Activated CD8-positive, alpha-beta memory T cell treated with anti-CD3 and anti-CD28 coated beads, Interleukin-2, amount 50 U/mL, for 24 hours (primary cell): ENCODE data around the gene SLC25A19.

Source experiments
- DNase-seq: peaks from one replicate; pipeline ENCODE4 v3.0.0-alpha.2; 2020; ENCODE audit errors: extremely low read depth

Gene SLC25A19

GRCh38 chr17:75289115-75289831, at the start of gene SLC25A19:
Gene SLC25A19, minus strand, starts transcription at chr17:75289433. Its CDS starts 2,669 bp downstream, at chr17:75286764.
- peak; percentile 95 for DNase-seq

GRCh38 chr17:75338335-75338734, 49.1 kb upstream of the SLC25A19 start:
- DNase-seq: no peak

GRCh38 chr17:75335315-75335714, 46.1 kb upstream of the SLC25A19 start:
- DNase-seq: no peak

- no peak for DNase-seq
Observed at GRCh38 chr17:75334723-75335122, 45.5 kb upstream of the SLC25A19 start.

GRCh38 chr17:75331671-75332070, 42.4 kb upstream of the SLC25A19 start:
- no peak for DNase-seq

GRCh38 chr17:75327757-75328156, 38.5 kb upstream of the SLC25A19 start:
- no peak for DNase-seq

- DNase-seq: no peak
Observed at GRCh38 chr17:75326226-75326848, 37.1 kb upstream of the SLC25A19 start.

GRCh38 chr17:75325827-75326225, 36.6 kb upstream of the SLC25A19 start:
- no peak for DNase-seq

- no peak for DNase-seq
Observed at GRCh38 chr17:75325348-75325747, 36.1 kb upstream of the SLC25A19 start.

- no peak for DNase-seq
Observed at GRCh38 chr17:75321506-75321905, 32.3 kb upstream of the SLC25A19 start.

- DNase-seq: no peak
Observed at GRCh38 chr17:75319904-75320691, 30.9 kb upstream of the SLC25A19 start.

GRCh38 chr17:75318615-75319222, 29.5 kb upstream of the SLC25A19 start:
- no peak for DNase-seq

- DNase-seq: no peak
Observed at GRCh38 chr17:75318211-75318610, 29.0 kb upstream of the SLC25A19 start.

GRCh38 chr17:75317671-75318070, 28.4 kb upstream of the SLC25A19 start:
- no peak for DNase-seq

GRCh38 chr17:75316253-75316652, 27.0 kb upstream of the SLC25A19 start:
- DNase-seq: no peak

GRCh38 chr17:75315541-75316243, 26.5 kb upstream of the SLC25A19 start:
- DNase-seq: no peak

GRCh38 chr17:75313941-75314551, 24.8 kb upstream of the SLC25A19 start:
- DNase-seq: no peak

- no peak for DNase-seq
Observed at GRCh38 chr17:75308732-75309629, 19.7 kb upstream of the SLC25A19 start.

GRCh38 chr17:75307957-75308731, 18.9 kb upstream of the SLC25A19 start:
- DNase-seq: no peak
